ENCODE data around the gene ASB3.
"Not testable (repeated sequence)": the region's sequence is repeated elsewhere in the genome, so short reads cannot be mapped to it uniquely, and the experiment has no call there.

Gene ASB3

GRCh38 chr2:53786705-53787613, at the start of gene ASB3, which contains the start of gene ERLEC1:
Gene ASB3 (minus strand): TSS chr2:53786953. CDS start chr2:53765572, 21,381 bp downstream.
Gene ERLEC1 (plus strand): TSS chr2:53787044. CDS start chr2:53787211, 167 bp downstream.
- DNase-seq: peak; percentile 71

GRCh38 chr2:53829980-53830290, 43.2 kb upstream of the ASB3 start:
- DNase-seq: not testable (repeated sequence)

GRCh38 chr2:53829273-53829979, 42.7 kb upstream of the ASB3 start:
- no peak for DNase-seq

- no peak for DNase-seq
Measured at GRCh38 chr2:53828331-53828730, 41.6 kb upstream of the ASB3 start.

GRCh38 chr2:53827398-53828175, 40.8 kb upstream of the ASB3 start:
- no peak for DNase-seq

- no peak for DNase-seq
Measured at GRCh38 chr2:53826587-53827397, 40.0 kb upstream of the ASB3 start.

- DNase-seq: no peak
Measured at GRCh38 chr2:53826030-53826410, 39.3 kb upstream of the ASB3 start.

GRCh38 chr2:53823639-53824038, 36.9 kb upstream of the ASB3 start:
- DNase-seq: not testable (repeated sequence)

- no peak for DNase-seq
Measured at GRCh38 chr2:53821810-53822209, 35.1 kb upstream of the ASB3 start.

- no peak for DNase-seq
Measured at GRCh38 chr2:53820711-53821110, 34.0 kb upstream of the ASB3 start.

GRCh38 chr2:53820048-53820447, 33.3 kb upstream of the ASB3 start:
- DNase-seq: no peak

- DNase-seq: no peak
Measured at GRCh38 chr2:53819634-53820033, 32.9 kb upstream of the ASB3 start.

GRCh38 chr2:53818854-53819435, 32.2 kb upstream of the ASB3 start:
- no peak for DNase-seq

GRCh38 chr2:53813151-53813550, 26.4 kb upstream of the ASB3 start:
- no peak for DNase-seq

- no peak for DNase-seq
Measured at GRCh38 chr2:53811601-53812000, 24.8 kb upstream of the ASB3 start.

- no peak for DNase-seq
Measured at GRCh38 chr2:53802617-53803151, 15.9 kb upstream of the ASB3 start.

GRCh38 chr2:53801547-53801946, 14.8 kb upstream of the ASB3 start:
- DNase-seq: no peak

- DNase-seq: no peak
Measured at GRCh38 chr2:53793821-53794220, 7.1 kb upstream of the ASB3 start.

- no peak for DNase-seq
Measured at GRCh38 chr2:53793261-53793660, 6.5 kb upstream of the ASB3 start.

GRCh38 chr2:53787614-53788289, 999 bp upstream of the ASB3 start:
- no peak for DNase-seq

GRCh38 chr2:53786352-53786704, 425 bp downstream of the ASB3 start:
- no peak for DNase-seq

Data from NCI-H524 treated with DMSO at 0.1 percent for 48 hours (cell line).